ENCODE measurements around the gene PPFIA2.
"Not testable (repeated sequence)": the region's sequence is repeated elsewhere in the genome, so short reads cannot be mapped to it uniquely, and the experiment has no call there.

Gene PPFIA2

DNA sequence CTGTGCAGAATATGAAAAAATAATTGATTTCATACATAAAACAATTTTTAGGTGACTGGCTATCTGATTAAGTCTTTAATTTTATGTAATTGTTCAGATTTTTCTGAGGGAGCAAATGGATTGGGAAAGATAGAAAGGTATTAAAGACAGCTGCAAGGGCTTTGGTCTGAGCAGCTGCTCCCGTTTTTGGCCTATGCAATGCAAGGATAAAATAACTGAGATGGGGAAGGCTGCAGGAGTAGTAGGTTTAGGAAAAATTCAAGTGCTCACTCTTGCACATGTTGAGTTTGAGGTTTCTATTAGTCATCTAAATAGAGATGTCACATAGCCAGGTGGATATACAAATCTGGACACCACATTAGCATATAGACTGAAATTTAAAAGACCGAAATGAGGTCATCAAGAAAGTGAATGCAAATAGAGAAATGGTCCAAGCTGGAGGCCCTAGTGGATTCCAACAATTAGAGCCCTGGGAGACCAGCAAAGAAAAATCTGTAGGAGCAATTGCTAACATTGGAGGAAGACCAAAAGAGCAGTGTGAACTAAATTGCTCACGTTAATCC lies 144.0 kb downstream of the PPFIA2 start:
- Histone ChIP-seq H3K36me3 (ENCODE audit: control insufficient read depth, insufficient read depth, low read length) (no peaks in the 10 kb centered on the region), H3K4me3 (ENCODE audit: insufficient read depth, low read depth, low read length, poor library complexity, severe bottlenecking) (no peak overlapping the region), H3K27ac (ENCODE audit: insufficient read depth, low read length, poor library complexity, severe bottlenecking) (no peak overlapping the region), H3K4me1 (ENCODE audit: control insufficient read depth, insufficient read depth, low read length, poor library complexity, severe bottlenecking) (no peaks in the 10 kb centered on the region), H3K27me3 (replicated peaks; ENCODE audit: control insufficient read depth, insufficient read depth, low read length, poor library complexity, severe bottlenecking) (no peaks in the 10 kb centered on the region), H3K9me3 (ENCODE audit: control insufficient read depth, low read length) (no peaks in the 10 kb centered on the region)
- DNase-seq = no peak

DNA sequence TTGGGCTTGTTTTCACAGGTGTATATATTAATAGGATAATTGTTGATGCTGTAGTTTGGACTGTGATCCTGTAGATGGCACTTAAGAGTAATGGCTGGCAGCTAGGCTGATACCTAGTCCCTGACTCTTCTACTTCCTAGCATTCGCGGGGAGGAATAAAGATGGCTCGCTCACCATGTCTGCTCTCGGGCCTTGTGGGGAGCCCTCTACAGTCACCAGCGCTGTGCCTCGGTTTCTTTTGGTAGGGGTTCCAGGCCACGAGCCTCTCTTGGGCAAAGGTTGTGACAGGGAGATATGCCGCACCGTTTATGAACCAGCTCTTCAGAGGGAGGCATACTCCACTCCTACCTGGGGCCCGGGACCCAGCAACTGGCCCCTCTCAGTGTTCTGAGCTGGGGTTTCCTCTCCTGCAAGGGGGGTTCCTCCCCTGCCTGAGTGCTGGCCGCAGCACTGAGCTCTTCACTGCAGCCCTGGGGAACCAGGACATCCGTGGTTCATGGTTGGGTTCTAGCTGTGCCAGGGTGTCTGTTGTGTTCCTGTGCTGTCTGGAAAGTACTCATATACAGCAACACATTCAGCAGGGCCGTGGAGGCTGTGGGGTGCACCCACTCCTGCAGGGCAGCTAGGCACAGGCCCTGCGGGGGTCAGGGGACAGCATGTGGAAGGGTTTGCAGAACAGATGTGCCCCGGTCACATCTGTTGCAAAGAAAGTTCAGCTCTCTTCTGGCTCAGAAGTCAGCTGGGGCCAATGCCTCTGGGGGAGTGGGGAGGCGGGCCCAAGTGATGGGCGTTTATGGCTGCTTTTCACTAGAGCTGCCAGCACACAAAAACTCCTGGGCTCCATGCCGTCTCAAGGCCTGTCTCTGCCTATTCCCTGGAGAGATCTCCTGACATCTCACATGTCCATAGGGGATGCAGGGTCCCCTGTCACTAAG lies 147.9 kb downstream of the PPFIA2 start:
- Histone ChIP-seq H3K4me3 (ENCODE audit: insufficient read depth, low read depth, low read length, poor library complexity, severe bottlenecking) (no peak overlapping the region), H3K36me3 (ENCODE audit: control insufficient read depth, insufficient read depth, low read length) (no peaks in the 10 kb centered on the region), H3K4me1 (ENCODE audit: control insufficient read depth, insufficient read depth, low read length, poor library complexity, severe bottlenecking) (no peaks in the 10 kb centered on the region), H3K27me3 (replicated peaks; ENCODE audit: control insufficient read depth, insufficient read depth, low read length, poor library complexity, severe bottlenecking) (no peaks in the 10 kb centered on the region), H3K27ac (ENCODE audit: insufficient read depth, low read length, poor library complexity, severe bottlenecking) (no peak overlapping the region), H3K9me3 (ENCODE audit: control insufficient read depth, low read length) (no peaks in the 10 kb centered on the region)
- DNase-seq = no peak

DNA sequence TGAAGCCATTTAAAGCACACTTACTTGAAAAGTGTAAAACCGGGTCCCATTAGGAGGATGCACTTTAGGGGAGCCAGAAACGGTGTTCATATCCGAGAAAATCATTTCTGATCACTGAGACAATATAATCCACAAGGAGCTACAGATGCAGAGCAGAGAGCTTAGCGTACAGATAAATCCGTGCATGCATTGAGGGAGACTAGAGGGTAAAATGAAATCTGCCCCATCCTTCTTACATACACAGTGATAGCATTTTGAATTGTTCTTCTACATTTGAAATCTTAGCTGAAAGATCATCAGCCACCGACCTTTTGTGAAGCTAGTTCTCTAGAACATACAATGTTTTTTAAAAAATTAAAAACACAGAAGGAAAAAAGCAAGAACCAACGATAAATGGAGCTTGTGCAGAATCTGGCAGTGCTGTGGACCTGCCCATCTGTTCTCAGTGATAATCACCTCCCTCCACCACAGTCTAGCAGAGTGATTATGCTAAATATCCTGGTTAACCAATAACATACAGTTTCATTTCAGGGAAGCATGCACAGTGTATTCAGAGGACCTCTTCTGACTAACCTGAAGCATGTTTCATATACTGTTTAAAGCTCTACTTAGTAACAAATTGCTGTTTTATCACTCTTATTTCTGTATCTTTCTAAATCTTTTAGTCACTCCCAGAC lies 161.1 kb downstream of the PPFIA2 start:
- DNase-seq = no peak
- Histone ChIP-seq H3K4me3 (ENCODE audit: insufficient read depth, low read depth, low read length, poor library complexity, severe bottlenecking) (no peak overlapping the region), H3K27me3 (replicated peaks; ENCODE audit: control insufficient read depth, insufficient read depth, low read length, poor library complexity, severe bottlenecking) (no peaks in the 10 kb centered on the region), H3K9me3 (ENCODE audit: control insufficient read depth, low read length) (no peaks in the 10 kb centered on the region), H3K27ac (ENCODE audit: insufficient read depth, low read length, poor library complexity, severe bottlenecking) (no peak overlapping the region), H3K36me3 (ENCODE audit: control insufficient read depth, insufficient read depth, low read length) (no peaks in the 10 kb centered on the region), H3K4me1 (ENCODE audit: control insufficient read depth, insufficient read depth, low read length, poor library complexity, severe bottlenecking) (no peaks in the 10 kb centered on the region)

DNA sequence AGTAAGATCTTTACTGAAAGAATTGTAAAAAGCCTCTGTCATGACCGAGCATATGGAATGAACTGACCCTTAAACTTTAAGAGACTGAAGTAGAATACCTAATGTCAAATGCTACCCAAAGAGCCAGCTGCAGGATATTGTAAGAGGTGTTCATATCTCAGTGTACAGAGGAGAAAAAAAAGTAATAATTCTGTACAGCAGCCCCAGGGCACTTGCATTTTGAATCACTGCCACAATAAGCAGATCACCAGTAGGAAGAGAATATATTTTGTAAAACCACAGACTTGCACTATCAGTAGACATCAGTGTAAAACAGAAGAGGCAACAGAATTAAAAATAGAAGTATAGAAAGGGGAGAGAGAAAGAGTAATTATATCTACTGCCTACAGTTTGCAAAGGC lies 162.6 kb downstream of the PPFIA2 start:
- Histone ChIP-seq H3K27ac (ENCODE audit: insufficient read depth, low read length, poor library complexity, severe bottlenecking) (no peak overlapping the region), H3K9me3 (ENCODE audit: control insufficient read depth, low read length) (no peaks in the 10 kb centered on the region), H3K4me1 (ENCODE audit: control insufficient read depth, insufficient read depth, low read length, poor library complexity, severe bottlenecking) (no peaks in the 10 kb centered on the region), H3K4me3 (ENCODE audit: insufficient read depth, low read depth, low read length, poor library complexity, severe bottlenecking) (no peak overlapping the region), H3K36me3 (ENCODE audit: control insufficient read depth, insufficient read depth, low read length) (no peaks in the 10 kb centered on the region), H3K27me3 (replicated peaks; ENCODE audit: control insufficient read depth, insufficient read depth, low read length, poor library complexity, severe bottlenecking) (no peaks in the 10 kb centered on the region)
- DNase-seq = no peak

DNA sequence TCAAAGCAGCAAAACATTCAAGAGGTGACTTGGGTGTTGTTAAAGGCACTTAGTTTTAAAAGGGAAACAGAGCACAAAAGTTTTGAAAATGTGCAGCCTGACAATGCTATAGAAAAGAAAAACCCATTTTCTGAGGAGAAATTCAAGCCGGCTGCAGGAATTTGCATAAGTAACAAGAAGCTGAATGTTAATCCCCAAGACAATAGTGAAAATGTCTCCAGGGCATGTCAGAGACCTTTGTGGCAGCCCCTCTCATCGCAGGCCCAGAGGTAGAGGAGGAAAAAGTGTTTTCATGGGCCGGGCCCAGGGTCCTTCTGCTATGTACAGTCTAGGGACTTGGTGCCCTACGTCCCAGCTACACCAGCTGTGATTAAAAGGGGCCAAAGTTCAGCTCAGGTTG lies 167.9 kb downstream of the PPFIA2 start:
- Histone ChIP-seq H3K27ac (ENCODE audit: insufficient read depth, low read length, poor library complexity, severe bottlenecking) (no peak overlapping the region), H3K9me3 (ENCODE audit: control insufficient read depth, low read length) (no peaks in the 10 kb centered on the region), H3K4me1 (ENCODE audit: control insufficient read depth, insufficient read depth, low read length, poor library complexity, severe bottlenecking) (no peaks in the 10 kb centered on the region), H3K27me3 (replicated peaks; ENCODE audit: control insufficient read depth, insufficient read depth, low read length, poor library complexity, severe bottlenecking) (no peaks in the 10 kb centered on the region), H3K4me3 (ENCODE audit: insufficient read depth, low read depth, low read length, poor library complexity, severe bottlenecking) (no peak overlapping the region), H3K36me3 (ENCODE audit: control insufficient read depth, insufficient read depth, low read length) (no peaks in the 10 kb centered on the region)
- no peak for DNase-seq

DNA sequence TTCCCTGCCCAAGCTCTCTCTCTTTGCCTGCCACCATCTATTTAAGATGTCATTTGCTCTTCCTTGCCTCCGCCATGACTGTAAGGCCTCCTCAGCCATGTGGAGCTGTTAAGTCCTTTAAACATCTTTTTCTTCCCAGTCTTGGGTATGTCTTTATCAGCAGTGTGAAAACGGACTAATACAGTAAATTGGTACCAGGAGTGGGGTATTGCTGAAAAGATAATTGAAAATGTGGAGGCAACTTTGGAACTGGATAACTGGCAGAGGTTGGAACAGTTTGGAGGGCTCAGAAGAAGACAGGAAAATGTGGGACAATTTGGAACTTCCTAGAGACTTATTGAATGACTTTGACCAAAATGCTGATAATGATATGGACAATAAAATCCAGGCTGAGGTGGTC lies 168.4 kb downstream of the PPFIA2 start:
- H3K4me1 ChIP-seq (ENCODE audit: control insufficient read depth, insufficient read depth, low read length, poor library complexity, severe bottlenecking); DNase-seq; H3K4me3 ChIP-seq (ENCODE audit: insufficient read depth, low read depth, low read length, poor library complexity, severe bottlenecking); H3K9me3 ChIP-seq (ENCODE audit: control insufficient read depth, low read length); H3K27ac ChIP-seq (ENCODE audit: insufficient read depth, low read length, poor library complexity, severe bottlenecking); H3K36me3 ChIP-seq (ENCODE audit: control insufficient read depth, insufficient read depth, low read length); H3K27me3 ChIP-seq (replicated peaks; ENCODE audit: control insufficient read depth, insufficient read depth, low read length, poor library complexity, severe bottlenecking): not testable (repeated sequence)

DNA sequence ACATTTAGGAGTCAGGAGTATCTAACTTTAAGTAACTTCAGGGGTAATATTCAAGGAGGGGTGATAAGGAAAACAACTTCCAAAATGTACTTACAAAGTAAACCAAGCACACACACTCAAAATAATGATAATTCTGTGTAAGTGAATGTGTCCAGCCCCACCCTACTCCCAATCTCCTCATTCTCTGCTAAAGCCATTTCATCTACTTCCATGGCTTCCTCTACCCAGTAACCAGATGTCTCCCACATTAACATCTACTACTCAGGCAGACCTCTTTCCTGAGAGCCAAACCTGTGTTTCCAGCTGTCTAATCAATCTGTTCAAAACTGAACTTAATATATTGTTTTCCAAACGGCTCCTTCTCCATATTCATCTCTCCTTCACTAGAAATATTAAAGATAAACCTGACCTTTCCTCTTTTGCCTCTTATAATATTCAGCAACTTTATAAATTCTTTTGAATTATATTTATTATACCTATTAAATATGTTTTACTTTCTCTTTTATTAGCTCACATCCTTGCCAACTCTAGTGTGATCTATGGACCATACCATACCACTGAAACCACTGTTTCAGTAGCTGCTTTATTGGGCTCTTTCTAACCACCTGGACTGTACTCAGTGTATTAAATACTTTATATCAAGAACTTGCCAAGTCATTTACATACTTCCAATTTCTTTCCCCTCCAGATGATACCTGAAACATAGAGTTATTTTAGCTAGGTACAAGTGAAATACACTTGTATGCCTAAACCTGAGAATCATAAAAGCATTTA lies 170.7 kb downstream of the PPFIA2 start:
- no peaks in the 10 kb centered on the region for H3K4me1 ChIP-seq (ENCODE audit: control insufficient read depth, insufficient read depth, low read length, poor library complexity, severe bottlenecking)
- H3K27ac ChIP-seq (ENCODE audit: insufficient read depth, low read length, poor library complexity, severe bottlenecking) = no peak overlapping the region
- no peaks in the 10 kb centered on the region for H3K27me3 ChIP-seq (replicated peaks; ENCODE audit: control insufficient read depth, insufficient read depth, low read length, poor library complexity, severe bottlenecking)
- no peaks in the 10 kb centered on the region for H3K36me3 ChIP-seq (ENCODE audit: control insufficient read depth, insufficient read depth, low read length)
- DNase-seq = no peak
- no peaks in the 10 kb centered on the region for H3K9me3 ChIP-seq (ENCODE audit: control insufficient read depth, low read length)
- H3K4me3 ChIP-seq (ENCODE audit: insufficient read depth, low read depth, low read length, poor library complexity, severe bottlenecking) = no peak overlapping the region

DNA sequence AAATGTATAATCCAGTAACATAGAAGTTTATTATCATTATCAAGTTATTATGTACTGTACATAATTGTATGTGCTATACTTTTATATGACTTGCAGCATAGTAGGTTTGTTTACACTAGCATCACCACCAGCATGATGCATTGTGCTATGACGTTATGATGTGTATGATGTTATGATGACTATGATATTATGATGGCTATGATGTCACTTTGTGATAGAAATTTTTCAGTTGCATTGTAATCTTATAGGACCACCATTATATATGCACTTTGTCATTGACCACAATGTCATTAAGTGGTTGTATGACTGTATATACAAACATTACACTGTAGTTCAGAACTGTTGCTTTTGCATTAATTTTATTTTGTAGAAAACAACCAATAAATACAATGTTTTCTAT lies 173.4 kb downstream of the PPFIA2 start:
- Histone ChIP-seq H3K27me3 (replicated peaks; ENCODE audit: control insufficient read depth, insufficient read depth, low read length, poor library complexity, severe bottlenecking) (no peaks in the 10 kb centered on the region), H3K36me3 (ENCODE audit: control insufficient read depth, insufficient read depth, low read length) (no peaks in the 10 kb centered on the region), H3K4me1 (ENCODE audit: control insufficient read depth, insufficient read depth, low read length, poor library complexity, severe bottlenecking) (no peaks in the 10 kb centered on the region), H3K27ac (ENCODE audit: insufficient read depth, low read length, poor library complexity, severe bottlenecking) (no peak overlapping the region), H3K9me3 (ENCODE audit: control insufficient read depth, low read length) (no peaks in the 10 kb centered on the region), H3K4me3 (ENCODE audit: insufficient read depth, low read depth, low read length, poor library complexity, severe bottlenecking) (no peak overlapping the region)
- no peak for DNase-seq

DNA sequence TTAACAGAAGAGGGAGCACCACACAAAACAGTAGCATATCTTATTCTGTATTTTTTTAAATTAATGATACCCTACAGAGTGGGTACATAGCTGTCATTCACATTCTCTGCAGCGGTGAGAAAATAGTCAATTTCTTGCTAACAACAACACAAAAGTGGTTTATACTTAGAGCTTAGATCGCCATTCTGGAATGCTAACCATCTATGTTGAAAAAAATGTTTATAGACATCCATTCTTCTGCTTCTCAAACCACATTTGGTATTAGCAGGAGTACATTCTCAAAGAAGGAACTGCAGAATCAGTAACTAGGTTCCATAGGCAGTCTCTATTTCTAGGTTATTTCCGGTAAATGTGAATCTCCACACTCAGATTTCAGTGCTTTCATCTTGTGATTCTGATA lies 185.9 kb downstream of the PPFIA2 start:
- no peaks in the 10 kb centered on the region for H3K36me3 ChIP-seq (ENCODE audit: control insufficient read depth, insufficient read depth, low read length)
- H3K4me3 ChIP-seq (ENCODE audit: insufficient read depth, low read depth, low read length, poor library complexity, severe bottlenecking) = no peak overlapping the region
- no peaks in the 10 kb centered on the region for H3K27me3 ChIP-seq (replicated peaks; ENCODE audit: control insufficient read depth, insufficient read depth, low read length, poor library complexity, severe bottlenecking)
- H3K9me3 ChIP-seq (ENCODE audit: control insufficient read depth, low read length) = no peaks in the 10 kb centered on the region
- DNase-seq = no peak
- H3K4me1 ChIP-seq (ENCODE audit: control insufficient read depth, insufficient read depth, low read length, poor library complexity, severe bottlenecking) = no peaks in the 10 kb centered on the region
- H3K27ac ChIP-seq (ENCODE audit: insufficient read depth, low read length, poor library complexity, severe bottlenecking) = no peak overlapping the region

Measured in effector memory CD4-positive, alpha-beta T cell (primary cell).